IPS-18a (cell line): Measurements from ENCODE around the gene HINT1.
A peak's percentile ranks its signal among the peaks of the same experiment; 100 is the strongest.

Experiments
- H3K27ac ChIP-seq: one replicate; pipeline ENCODE4 v1.5.1; 2013; ENCODE audit warnings: low read length
- H3K27me3 ChIP-seq: one replicate; pipeline ENCODE4 v1.6.1; 2013; ENCODE audit warnings: mild to moderate bottlenecking, low read length; ENCODE audit not compliant: control insufficient read depth, insufficient read depth
- H3K36me3 ChIP-seq: one replicate; pipeline ENCODE4 v1.6.1; 2013; ENCODE audit warnings: low read depth, low read length; ENCODE audit not compliant: control insufficient read depth
- H3K4me1 ChIP-seq: one replicate; pipeline ENCODE4 v1.6.1; 2013; ENCODE audit warnings: low read depth, low read length; ENCODE audit not compliant: control insufficient read depth
- H3K4me3 ChIP-seq: one replicate; pipeline ENCODE4 v1.5.1; 2013; ENCODE audit warnings: low read length
- H3K9ac ChIP-seq: one replicate; pipeline ENCODE4 v1.6.1; 2013; ENCODE audit warnings: mild to moderate bottlenecking, low read length, moderate library complexity
- H3K9me3 ChIP-seq: one replicate; pipeline ENCODE4 v1.6.1; 2013; ENCODE audit warnings: low read depth, low read length; ENCODE audit not compliant: control insufficient read depth

HINT1 gene

GRCh38 chr5:131169810-131170539 lies 4.9 kb upstream of the HINT1 start:
- no peaks in the 10 kb centered on the region for H3K27me3 ChIP-seq
- peak overlapping the region; percentile 91 for H3K27ac ChIP-seq
- no peaks in the 10 kb centered on the region for H3K36me3 ChIP-seq
- peaks cover 12% of the 10 kb centered on the region for H3K4me1 ChIP-seq
- peak overlapping the region; percentile 93 for H3K9ac ChIP-seq
- H3K4me3 ChIP-seq = peak overlapping the region; percentile 90
- H3K9me3 ChIP-seq = no peaks in the 10 kb centered on the region

GRCh38 chr5:131167615-131168014 lies 2.6 kb upstream of the HINT1 start:
- Histone ChIP-seq H3K27ac (no peak overlapping the region), H3K9ac (no peak overlapping the region), H3K4me1 (peaks cover 19% of the 10 kb centered on the region), H3K36me3 (peaks cover under 1% of the 10 kb centered on the region), H3K27me3 (no peaks in the 10 kb centered on the region), H3K4me3 (no peak overlapping the region), H3K9me3 (no peaks in the 10 kb centered on the region)

- Histone ChIP-seq H3K9me3 (no peaks in the 10 kb centered on the region), H3K27ac (peak overlapping the region; percentile 84), H3K4me3 (peak overlapping the region; percentile 86), H3K36me3 (peaks cover 32% of the 10 kb centered on the region), H3K27me3 (no peaks in the 10 kb centered on the region), H3K4me1 (peaks cover 13% of the 10 kb centered on the region), H3K9ac (peak overlapping the region; percentile 88)
Observed at GRCh38 chr5:131164191-131165118, 601 bp downstream of the HINT1 start.

GRCh38 chr5:131163276-131164119 lies 1.6 kb downstream of the HINT1 start:
- Histone ChIP-seq H3K9me3 (no peaks in the 10 kb centered on the region), H3K27me3 (no peaks in the 10 kb centered on the region), H3K36me3 (peaks cover 38% of the 10 kb centered on the region), H3K4me3 (peak overlapping the region; percentile 86), H3K4me1 (peaks cover 13% of the 10 kb centered on the region), H3K9ac (peak overlapping the region; percentile 88), H3K27ac (peak overlapping the region; percentile 84)

GRCh38 chr5:131160134-131160533 lies 4.9 kb downstream of the HINT1 start:
- Histone ChIP-seq H3K9ac (no peak overlapping the region), H3K36me3 (peaks cover 38% of the 10 kb centered on the region), H3K9me3 (no peaks in the 10 kb centered on the region), H3K4me1 (peaks cover 6% of the 10 kb centered on the region), H3K4me3 (no peak overlapping the region), H3K27ac (no peak overlapping the region), H3K27me3 (no peaks in the 10 kb centered on the region)

- H3K9me3 ChIP-seq = no peaks in the 10 kb centered on the region
- no peaks in the 10 kb centered on the region for H3K27me3 ChIP-seq
- no peak overlapping the region for H3K9ac ChIP-seq
- H3K4me3 ChIP-seq = no peak overlapping the region
- H3K27ac ChIP-seq = no peak overlapping the region
- H3K4me1 ChIP-seq = no peaks in the 10 kb centered on the region
- peaks cover 30% of the 10 kb centered on the region for H3K36me3 ChIP-seq
Observed at GRCh38 chr5:131156957-131157356, 8.1 kb downstream of the HINT1 start.

GRCh38 chr5:131156385-131156784 lies 8.7 kb downstream of the HINT1 start:
- Histone ChIP-seq H3K4me1 (no peaks in the 10 kb centered on the region), H3K36me3 (peaks cover 25% of the 10 kb centered on the region)

GRCh38 chr5:131151216-131151615 lies 13.8 kb downstream of the HINT1 start:
- H3K27ac ChIP-seq = no peak overlapping the region
- H3K4me3 ChIP-seq = no peak overlapping the region
- H3K4me1 ChIP-seq = no peaks in the 10 kb centered on the region
- H3K36me3 ChIP-seq = no peaks in the 10 kb centered on the region
- H3K9ac ChIP-seq = no peak overlapping the region
- H3K27me3 ChIP-seq = no peaks in the 10 kb centered on the region
- H3K9me3 ChIP-seq = no peaks in the 10 kb centered on the region

More at GRCh38 chr5:131156385-131156784, 8.7 kb downstream of the HINT1 start:
- Histone ChIP-seq H3K9me3 (no peaks in the 10 kb centered on the region), H3K27ac (no peak overlapping the region), H3K9ac (no peak overlapping the region), H3K27me3 (no peaks in the 10 kb centered on the region), H3K4me3 (no peak overlapping the region)

GRCh38 chr5:131150408-131150807 lies 14.6 kb downstream of the HINT1 start:
- Histone ChIP-seq H3K9me3 (no peaks in the 10 kb centered on the region), H3K4me1 (no peaks in the 10 kb centered on the region)

GRCh38 chr5:131148835-131149234 lies 16.2 kb downstream of the HINT1 start:
- Histone ChIP-seq H3K9ac (no peak overlapping the region), H3K4me1 (no peaks in the 10 kb centered on the region), H3K4me3 (no peak overlapping the region), H3K9me3 (no peaks in the 10 kb centered on the region), H3K36me3 (no peaks in the 10 kb centered on the region), H3K27ac (no peak overlapping the region), H3K27me3 (no peaks in the 10 kb centered on the region)

More at GRCh38 chr5:131150408-131150807, 14.6 kb downstream of the HINT1 start:
- Histone ChIP-seq H3K27ac (no peak overlapping the region), H3K36me3 (no peaks in the 10 kb centered on the region), H3K4me3 (no peak overlapping the region), H3K27me3 (no peaks in the 10 kb centered on the region), H3K9ac (no peak overlapping the region)

GRCh38 chr5:131147258-131147657 lies 17.8 kb downstream of the HINT1 start:
- Histone ChIP-seq H3K27ac (no peak overlapping the region), H3K9ac (no peak overlapping the region), H3K27me3 (no peaks in the 10 kb centered on the region), H3K36me3 (no peaks in the 10 kb centered on the region), H3K4me1 (no peaks in the 10 kb centered on the region), H3K4me3 (no peak overlapping the region), H3K9me3 (no peaks in the 10 kb centered on the region)
